ENCODE measurements around the gene FANCE. TPM values are rescaled to one million over a fixed set of nuclear protein-coding genes. Genes with fewer than 3 reads are reported as not detected.

The FANCE gene
- total and polyA plus RNA-seq, 2 donors (not counting 1 experiment from before 2014, with no cell fraction given): 9.2 to 12.8 TPM

GRCh38 chr6:35498422-35499067 is 46.4 kb downstream of the FANCE start:
- H3K27ac Mint-ChIP-seq: peak overlapping the region; percentile 33
- 57% methylated on average over 14 of the region's 14 CpGs for WGBS (ENCODE audit: insufficient coverage)
- H3K9me3 Mint-ChIP-seq (ENCODE audit: insufficient read depth): no peaks in the 10 kb centered on the region
- no peak for DNase-seq
- Histone ChIP-seq H2AFZ (ENCODE audit: insufficient read depth, low read depth, low read length, poor library complexity, severe bottlenecking) (peak overlapping the region; percentile 94), H3K79me2 (ENCODE audit: control insufficient read depth, insufficient read depth, low read length) (no peaks in the 10 kb centered on the region), H3K4me3 (ENCODE audit: control extremely low read depth in 1 of 5, extremely low read depth in 1 of 5, insufficient read depth in 1 of 5, low read depth in 2 of 5, low read length in 4 of 5) (peak overlapping the region in 3 of 5 experiments; percentile 63 to 78 (median 68)), H3K27ac (ENCODE audit: low read length in 2 of 2) (no peak overlapping the region), H3K4me2 (replicated peaks; ENCODE audit: low read depth, low read length, poor library complexity, severe bottlenecking) (peak overlapping the region; percentile 99), H3K36me3 (replicated peaks in 1 of 2; ENCODE audit: control extremely low read depth in 1 of 2, control insufficient read depth in 1 of 2, extremely low read depth in 1 of 2, insufficient read depth in 2 of 2, low read length in 1 of 2) (no peaks in the 10 kb centered on the region), H4K20me1 (ENCODE audit: control insufficient read depth, insufficient read depth, low read length, poor library complexity, severe bottlenecking) (no peaks in the 10 kb centered on the region), H3K9ac (ENCODE audit: low read length) (peak overlapping the region; percentile 75), H3K9me3 (ENCODE audit: control extremely low read depth in 1 of 3, control insufficient read depth in 2 of 3, insufficient read depth in 1 of 3, low read length in 2 of 3) (peaks cover 0 to 9% (median 0%) of the 10 kb centered on the region in 3 donors), H3K4me1 (ENCODE audit: control insufficient read depth in 2 of 2, insufficient read depth in 2 of 2, low read length in 2 of 2) (peaks cover 14 to 22% of the 10 kb centered on the region in 2 donors), H3K27me3 (replicated peaks in 1 of 4; ENCODE audit: control extremely low read depth in 1 of 4, control insufficient read depth in 3 of 4, insufficient read depth in 4 of 4, low read length in 3 of 4) (peaks cover 0 to 43% (median 18%) of the 10 kb centered on the region in 4 experiments)
- peaks cover 44% of the 10 kb centered on the region for H3K27me3 Mint-ChIP-seq
- CTCF ChIA-PET: interaction anchor here (2.4 kb wide), 1 partner anchor 25 kb away, joined by 8 read pairs; no protein-coding TSS in a partner anchor
- intact Hi-C loops (cut with micrococcal nuclease): no loop called here
- H3K4me3 Mint-ChIP-seq: peak overlapping the region; percentile 83
- POLR2A ChIA-PET: interaction anchor here (0.8 kb wide), 1 partner anchor 27 kb away, joined by 5 read pairs; no protein-coding TSS in a partner anchor
- peaks cover 21% of the 10 kb centered on the region for H3K4me1 Mint-ChIP-seq
- ATAC-seq (ENCODE audit: low read depth): no peak
- TF ChIP-seq CTCF (IDR thresholded peaks at IDR 0.05) (no peak), EZH2 (IDR thresholded peaks at IDR 0.05; ENCODE audit: borderline replicate concordance, insufficient read depth, low read depth, low read length, poor library complexity, severe bottlenecking) (no peak)

GRCh38 chr6:35499372-35499771 is 47.2 kb downstream of the FANCE start:
- Mint-ChIP-seq H3K9me3 (ENCODE audit: insufficient read depth) (no peaks in the 10 kb centered on the region), H3K27me3 (peaks cover 39% of the 10 kb centered on the region), H3K27ac (no peak overlapping the region), H3K4me3 (no peak overlapping the region), H3K4me1 (peaks cover 17% of the 10 kb centered on the region)
- Histone ChIP-seq H3K4me3 (ENCODE audit: control extremely low read depth in 1 of 5, extremely low read depth in 1 of 5, insufficient read depth in 1 of 5, low read depth in 2 of 5, low read length in 4 of 5) (no peak overlapping the region), H3K36me3 (replicated peaks in 1 of 2; ENCODE audit: control extremely low read depth in 1 of 2, control insufficient read depth in 1 of 2, extremely low read depth in 1 of 2, insufficient read depth in 2 of 2, low read length in 1 of 2) (no peaks in the 10 kb centered on the region), H3K27me3 (replicated peaks in 1 of 4; ENCODE audit: control extremely low read depth in 1 of 4, control insufficient read depth in 3 of 4, insufficient read depth in 4 of 4, low read length in 3 of 4) (peaks cover 0 to 48% (median 19%) of the 10 kb centered on the region in 4 experiments), H3K9ac (ENCODE audit: low read length) (no peak overlapping the region), H3K4me2 (replicated peaks; ENCODE audit: low read depth, low read length, poor library complexity, severe bottlenecking) (no peak overlapping the region), H3K9me3 (ENCODE audit: control extremely low read depth in 1 of 3, control insufficient read depth in 2 of 3, insufficient read depth in 1 of 3, low read length in 2 of 3) (peaks cover 0 to 13% (median 0%) of the 10 kb centered on the region in 3 donors), H3K79me2 (ENCODE audit: control insufficient read depth, insufficient read depth, low read length) (no peaks in the 10 kb centered on the region), H4K20me1 (ENCODE audit: control insufficient read depth, insufficient read depth, low read length, poor library complexity, severe bottlenecking) (no peaks in the 10 kb centered on the region), H3K27ac (ENCODE audit: low read length in 2 of 2) (no peak overlapping the region), H2AFZ (ENCODE audit: insufficient read depth, low read depth, low read length, poor library complexity, severe bottlenecking) (no peak overlapping the region), H3K4me1 (ENCODE audit: control insufficient read depth in 2 of 2, insufficient read depth in 2 of 2, low read length in 2 of 2) (peaks cover 10 to 20% of the 10 kb centered on the region in 2 donors)
- POLR2A ChIA-PET: no interaction called here
- CTCF ChIA-PET: no interaction called here
- 91% methylated on average over 4 of the region's 4 CpGs for WGBS (ENCODE audit: insufficient coverage)
- intact Hi-C loops (cut with micrococcal nuclease): no loop called here
- DNase-seq (no peak), ATAC-seq (ENCODE audit: low read depth) (no peak)
- TF ChIP-seq CTCF (IDR thresholded peaks at IDR 0.05): no peak
- TF ChIP-seq EZH2 (IDR thresholded peaks at IDR 0.05; ENCODE audit: borderline replicate concordance, insufficient read depth, low read depth, low read length, poor library complexity, severe bottlenecking): no peak

All from B cell (primary cell).